HG03354 (cell line): ENCODE data around the gene SBNO1.
"Not testable (repeated sequence)": the region's sequence is repeated elsewhere in the genome, so short reads cannot be mapped to it uniquely, and the experiment has no call there.

Experiments used
- ATAC-seq: cut with Tn5 transposase; IDR thresholded peaks from one replicate; pipeline ENCODE4 v1.9.1; 2021; ENCODE audit warnings: mild to moderate bottlenecking; ENCODE audit not compliant: unreplicated experiment, poor library complexity, severe bottlenecking

The SBNO1 gene

GRCh38 chr12:123358035-123358434, 6.6 kb downstream of the SBNO1 start:
- no peak for ATAC-seq

- ATAC-seq, result no peak
These were observed 8.4 kb downstream of the SBNO1 start for GRCh38 chr12:123356159-123356670.

- ATAC-seq, result no peak
These were observed 10.0 kb downstream of the SBNO1 start for GRCh38 chr12:123354600-123354999.

- ATAC-seq, result no peak
These were observed 13.3 kb downstream of the SBNO1 start for GRCh38 chr12:123351349-123351748.

GRCh38 chr12:123346946-123347345, 17.7 kb downstream of the SBNO1 start:
- ATAC-seq, result no peak

- no peak for ATAC-seq
These were observed 20.6 kb downstream of the SBNO1 start for GRCh38 chr12:123344086-123344485.

GRCh38 chr12:123337070-123337469, 27.6 kb downstream of the SBNO1 start:
- no peak for ATAC-seq

GRCh38 chr12:123336530-123336929, 28.1 kb downstream of the SBNO1 start:
- ATAC-seq, result no peak

GRCh38 chr12:123335490-123335889, 29.2 kb downstream of the SBNO1 start:
- no peak for ATAC-seq

GRCh38 chr12:123329799-123330198, 34.8 kb downstream of the SBNO1 start:
- no peak for ATAC-seq

- no peak for ATAC-seq
These were observed 44.8 kb downstream of the SBNO1 start for GRCh38 chr12:123319826-123320225.

- no peak for ATAC-seq
These were observed 45.4 kb downstream of the SBNO1 start for GRCh38 chr12:123319273-123319672.

- not testable (repeated sequence) for ATAC-seq
These were observed 51.6 kb downstream of the SBNO1 start for GRCh38 chr12:123313046-123313445.

GRCh38 chr12:123306200-123306599, 58.4 kb downstream of the SBNO1 start:
- no peak for ATAC-seq

GRCh38 chr12:123305136-123305535, 59.5 kb downstream of the SBNO1 start:
- ATAC-seq, result no peak

GRCh38 chr12:123293178-123293760, 71.4 kb downstream of the SBNO1 start:
- ATAC-seq, result no peak

- ATAC-seq, result no peak
These were observed 74.7 kb downstream of the SBNO1 start for GRCh38 chr12:123289911-123290310.

- ATAC-seq, result no peak
These were observed 75.8 kb downstream of the SBNO1 start for GRCh38 chr12:123288751-123289346.

- no peak for ATAC-seq
These were observed 77.8 kb downstream of the SBNO1 start for GRCh38 chr12:123286652-123287373.

- ATAC-seq, result no peak
These were observed 80.0 kb downstream of the SBNO1 start for GRCh38 chr12:123284669-123285068.

- no peak for ATAC-seq
These were observed 81.2 kb downstream of the SBNO1 start for GRCh38 chr12:123283461-123283860.
